OCI-LY7 (cell line): Measurements from ENCODE around the gene IQGAP3.

Experiments used
- EZH2phosphoT487 ChIP-seq: fragments of 200-600 bp; sonication (generic); IDR thresholded peaks from 2 replicates; pipeline ENCODE4 v1.6.1; 2018; ENCODE audit warnings: low read depth, borderline replicate concordance, mild to moderate bottlenecking, mixed run types, antibody characterized with exemption, low read length, moderate library complexity, mixed read lengths
- TF ChIP-seq, protein P1 (sequence below): fragments of 200-600 bp; sonication (generic); conservative IDR thresholded peaks from 2 replicates; pipeline ENCODE4 v1.5.1; 2014; ENCODE audit warnings: mild to moderate bottlenecking, antibody characterized with exemption, low read length, moderate library complexity, mixed read lengths

DNA sequence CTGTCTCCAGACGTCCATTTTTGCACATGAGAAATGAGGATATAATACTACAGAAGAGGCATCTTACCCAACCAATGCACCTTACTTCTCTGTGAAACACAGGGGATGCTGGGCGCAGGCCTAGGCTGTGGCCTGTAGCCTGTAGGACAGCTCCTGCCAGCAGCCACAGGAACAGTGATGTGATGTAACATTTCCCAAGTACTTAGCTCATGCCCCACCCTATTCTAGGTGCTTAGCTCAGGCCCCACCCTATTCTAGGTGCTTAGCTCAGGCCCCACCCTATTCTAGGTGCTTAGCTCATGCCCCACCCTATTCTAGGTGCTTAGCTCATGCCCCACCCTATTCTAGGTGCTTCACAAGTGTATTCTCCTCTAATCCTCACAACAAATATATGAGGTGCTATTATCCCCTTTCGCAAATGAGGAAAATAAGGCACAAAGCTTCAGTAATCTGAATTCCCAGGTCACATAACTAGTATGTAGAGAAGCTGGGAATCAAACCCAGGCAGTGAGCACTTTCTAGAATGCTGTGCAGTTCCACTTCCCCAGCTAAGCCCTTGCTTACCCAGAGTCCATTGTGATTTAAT lies 14.6 kb upstream of the IQGAP3 start:
- TF ChIP-seq, protein P1, sequence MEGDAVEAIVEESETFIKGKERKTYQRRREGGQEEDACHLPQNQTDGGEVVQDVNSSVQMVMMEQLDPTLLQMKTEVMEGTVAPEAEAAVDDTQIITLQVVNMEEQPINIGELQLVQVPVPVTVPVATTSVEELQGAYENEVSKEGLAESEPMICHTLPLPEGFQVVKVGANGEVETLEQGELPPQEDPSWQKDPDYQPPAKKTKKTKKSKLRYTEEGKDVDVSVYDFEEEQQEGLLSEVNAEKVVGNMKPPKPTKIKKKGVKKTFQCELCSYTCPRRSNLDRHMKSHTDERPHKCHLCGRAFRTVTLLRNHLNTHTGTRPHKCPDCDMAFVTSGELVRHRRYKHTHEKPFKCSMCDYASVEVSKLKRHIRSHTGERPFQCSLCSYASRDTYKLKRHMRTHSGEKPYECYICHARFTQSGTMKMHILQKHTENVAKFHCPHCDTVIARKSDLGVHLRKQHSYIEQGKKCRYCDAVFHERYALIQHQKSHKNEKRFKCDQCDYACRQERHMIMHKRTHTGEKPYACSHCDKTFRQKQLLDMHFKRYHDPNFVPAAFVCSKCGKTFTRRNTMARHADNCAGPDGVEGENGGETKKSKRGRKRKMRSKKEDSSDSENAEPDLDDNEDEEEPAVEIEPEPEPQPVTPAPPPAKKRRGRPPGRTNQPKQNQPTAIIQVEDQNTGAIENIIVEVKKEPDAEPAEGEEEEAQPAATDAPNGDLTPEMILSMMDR, result no peak
- no peak for TF ChIP-seq EZH2phosphoT487
